HG03457 (cell line): ENCODE measurements around the gene B3GAT1.
A peak's percentile ranks its signal among the peaks of the same experiment; 100 is the strongest.

Source experiments
- ATAC-seq: cut with Tn5 transposase; IDR thresholded peaks from one replicate; pipeline ENCODE4 v1.9.1; 2021; ENCODE audit warnings: moderate number of reproducible peaks; ENCODE audit not compliant: unreplicated experiment

B3GAT1 gene

DNA sequence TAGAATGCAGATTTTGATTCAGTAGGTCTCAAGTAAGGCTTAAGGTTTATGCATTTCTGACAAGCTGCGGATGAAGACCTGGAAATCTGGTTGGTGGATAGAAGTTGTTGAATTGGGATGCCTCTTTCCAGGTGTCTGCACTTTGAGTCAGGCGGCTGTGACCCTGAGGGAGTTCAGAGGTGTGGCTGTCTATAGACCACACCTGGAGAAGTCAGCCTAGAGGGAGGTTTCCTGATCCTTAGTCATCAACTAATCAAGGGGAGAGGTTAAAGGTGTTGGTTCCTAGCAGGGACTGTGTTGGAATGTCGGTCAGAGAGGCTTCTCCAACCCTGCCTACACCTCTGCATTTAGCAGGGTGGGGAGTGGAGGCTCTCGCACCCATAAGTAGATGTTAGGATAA, 72.3 kb downstream of the B3GAT1 start:
- ATAC-seq, result no peak

DNA sequence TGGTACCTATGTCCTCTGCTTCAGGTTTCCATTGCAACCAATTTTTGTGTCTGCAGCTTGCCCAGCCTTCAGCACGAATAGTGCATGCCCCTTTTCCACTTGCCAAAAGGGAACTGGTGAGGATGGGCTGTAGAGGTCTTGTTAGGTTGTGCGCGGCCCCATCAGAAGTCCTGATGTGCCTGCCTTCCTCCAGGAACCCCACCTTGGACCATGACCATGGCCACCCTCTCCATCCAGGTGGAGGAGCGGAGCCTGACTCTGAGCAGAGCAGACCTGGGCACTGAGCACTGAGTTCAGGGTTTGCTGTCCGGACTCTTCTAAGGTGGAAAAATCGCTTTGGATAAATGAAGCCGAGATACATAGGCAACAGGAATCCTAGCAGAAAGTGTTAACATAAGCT, 73.4 kb downstream of the B3GAT1 start:
- no peak for ATAC-seq

DNA sequence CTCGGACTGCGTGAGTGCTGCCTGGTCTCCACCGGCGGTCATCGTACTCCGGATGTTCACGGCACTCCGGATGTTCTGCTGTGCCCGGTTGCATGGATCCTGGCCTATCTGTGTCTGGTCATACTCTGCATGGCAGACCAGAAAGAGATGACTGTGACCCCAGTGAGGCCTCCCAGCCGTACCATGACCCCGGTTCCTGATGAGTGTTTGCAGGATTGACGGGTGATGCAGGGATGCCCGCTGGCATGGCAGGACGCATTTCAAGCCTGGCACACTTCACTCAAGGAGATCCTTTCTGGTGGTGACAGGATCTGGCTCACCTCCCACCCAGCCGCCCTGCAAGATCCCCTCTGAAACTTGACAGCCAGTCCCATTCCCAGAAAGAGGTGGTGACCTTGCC, 74.0 kb downstream of the B3GAT1 start:
- ATAC-seq, result no peak

DNA sequence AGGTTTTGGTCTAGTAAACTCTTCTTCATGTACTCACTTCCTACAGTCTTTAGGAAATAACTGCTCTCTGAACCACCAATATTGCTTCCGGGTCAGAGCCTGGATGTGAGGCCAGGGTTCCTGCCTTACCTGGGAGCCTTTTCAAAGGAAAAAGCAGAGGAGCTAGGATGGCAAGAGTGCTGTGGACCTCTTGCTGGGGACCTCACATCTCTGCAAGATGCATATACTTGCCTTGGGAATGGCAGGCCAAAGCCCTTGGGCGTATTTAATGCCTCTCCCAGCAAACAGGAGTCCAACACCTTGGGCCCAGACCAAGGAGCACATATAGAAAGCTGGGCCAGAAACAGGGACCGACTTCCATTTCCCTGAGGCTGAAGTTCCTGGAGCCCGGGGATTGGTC, 75.0 kb downstream of the B3GAT1 start:
- ATAC-seq, result no peak

DNA sequence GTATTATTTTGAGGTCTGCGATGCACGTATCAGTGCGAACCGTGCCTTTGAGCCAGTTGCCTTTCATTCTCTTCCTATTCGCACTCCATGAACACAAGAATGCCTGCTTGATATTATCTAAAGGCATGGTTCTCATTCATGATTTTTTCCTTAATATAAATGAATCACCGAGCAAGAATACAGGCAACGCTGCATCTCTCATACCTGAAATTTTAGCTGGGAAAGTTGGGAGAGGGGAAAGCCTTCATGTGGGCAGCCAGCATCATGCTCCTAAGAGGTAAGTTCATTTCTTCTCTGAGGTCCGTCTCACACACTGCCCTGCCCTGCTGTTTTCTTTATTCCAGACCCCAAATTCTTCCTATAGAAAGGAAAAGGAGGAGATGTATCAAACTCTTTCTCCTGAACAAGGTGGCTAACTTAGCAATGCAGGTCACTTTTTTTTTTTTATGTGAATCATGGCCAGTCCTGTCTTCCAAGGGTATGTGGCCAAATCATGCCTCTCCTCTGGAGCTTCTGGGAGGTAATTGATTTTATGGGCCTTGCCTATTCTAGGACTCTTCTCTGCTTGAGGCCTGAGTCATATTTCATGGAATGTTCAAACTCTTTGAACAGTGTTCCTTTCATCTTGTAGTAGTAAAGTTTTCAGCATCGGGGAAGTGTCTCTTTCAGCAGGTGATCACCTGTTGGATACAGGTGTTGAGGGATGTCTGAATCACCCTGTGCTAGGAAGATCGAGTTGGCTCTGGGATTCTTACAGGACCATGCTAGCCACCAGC, 77.1 kb downstream of the B3GAT1 start:
- no peak for ATAC-seq

DNA sequence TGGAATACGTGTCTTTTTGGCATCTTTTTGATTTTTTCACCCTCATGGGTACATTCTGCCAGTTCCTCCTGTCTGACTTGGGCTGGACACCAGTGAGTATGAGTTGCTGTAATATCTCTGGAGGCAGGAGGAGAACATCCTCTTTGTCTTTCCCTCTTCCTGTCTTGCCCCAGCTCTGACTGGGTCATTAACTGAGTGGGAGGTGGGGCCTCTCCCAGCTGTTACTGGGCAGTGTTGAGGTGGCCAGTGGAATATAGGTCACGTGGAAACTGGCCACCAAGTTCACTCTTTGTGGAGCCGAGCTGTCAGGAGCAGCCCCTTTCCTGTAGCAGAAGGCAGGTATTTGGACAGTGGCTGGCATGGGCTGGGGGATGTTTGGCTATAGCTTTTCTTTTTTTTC, 78.1 kb downstream of the B3GAT1 start:
- no peak for ATAC-seq

DNA sequence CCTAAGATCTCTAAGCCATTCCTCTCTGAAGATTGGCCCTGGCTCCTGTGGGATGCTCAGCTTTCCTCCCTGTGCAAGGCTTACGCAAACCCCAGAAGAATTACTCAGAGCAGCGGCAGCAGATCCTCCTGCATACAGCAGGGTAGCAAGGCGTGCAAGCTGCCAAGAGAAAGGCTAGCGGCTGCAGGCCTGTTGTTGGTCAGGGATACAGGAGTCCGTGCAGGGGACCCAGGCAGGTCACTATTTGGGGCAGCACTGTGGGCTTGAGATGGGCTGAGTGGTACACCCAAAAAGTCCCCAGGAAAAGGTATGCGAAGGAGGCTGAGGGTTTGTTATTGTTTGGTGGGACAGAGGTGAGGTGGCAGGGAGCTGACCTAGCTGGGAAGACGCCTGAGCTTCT, 78.7 kb downstream of the B3GAT1 start:
- ATAC-seq, result no peak

DNA sequence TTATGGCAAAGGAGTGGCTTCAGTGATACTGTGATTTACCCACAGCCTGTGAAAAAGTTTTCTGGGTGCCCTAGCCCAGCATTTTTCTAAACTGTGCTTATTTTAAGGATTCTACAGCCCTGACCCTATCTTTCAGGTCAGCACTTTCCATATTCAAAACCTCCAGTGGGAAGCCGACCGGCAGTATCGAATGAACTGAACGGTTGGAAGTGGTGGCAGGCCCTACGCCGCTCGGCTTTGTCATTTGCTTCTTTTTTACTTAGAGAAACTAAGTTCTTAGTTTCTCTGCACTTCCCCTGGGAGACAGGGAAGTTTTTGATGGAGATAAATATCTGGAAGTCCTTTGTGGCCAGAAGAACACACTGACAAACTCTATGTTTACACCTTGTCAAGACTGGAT, 79.3 kb downstream of the B3GAT1 start:
- no peak for ATAC-seq

DNA sequence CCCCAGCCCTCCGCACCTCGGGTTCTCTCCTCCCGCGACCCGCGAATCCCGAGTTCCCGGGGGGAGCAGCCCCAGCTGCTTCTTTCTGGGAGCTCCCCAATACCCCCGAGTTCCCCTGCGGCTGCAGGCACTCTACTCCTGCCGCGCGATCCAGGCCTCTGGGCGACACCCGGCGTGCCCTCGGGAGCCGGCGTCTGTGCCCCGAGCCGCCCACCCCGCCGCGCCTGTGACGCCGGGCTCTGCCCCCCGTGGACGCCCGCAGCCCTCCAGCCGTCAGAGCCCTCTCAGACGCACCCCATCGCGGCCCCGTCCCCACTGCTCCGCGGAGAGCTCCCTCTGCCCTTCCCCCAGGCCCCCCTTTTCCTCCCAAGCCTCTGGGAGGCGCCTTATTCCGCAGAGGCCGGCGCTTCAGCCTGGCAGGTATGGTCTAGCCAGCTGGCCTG, 79.8 kb downstream of the B3GAT1 start:
- ATAC-seq, result no peak

DNA sequence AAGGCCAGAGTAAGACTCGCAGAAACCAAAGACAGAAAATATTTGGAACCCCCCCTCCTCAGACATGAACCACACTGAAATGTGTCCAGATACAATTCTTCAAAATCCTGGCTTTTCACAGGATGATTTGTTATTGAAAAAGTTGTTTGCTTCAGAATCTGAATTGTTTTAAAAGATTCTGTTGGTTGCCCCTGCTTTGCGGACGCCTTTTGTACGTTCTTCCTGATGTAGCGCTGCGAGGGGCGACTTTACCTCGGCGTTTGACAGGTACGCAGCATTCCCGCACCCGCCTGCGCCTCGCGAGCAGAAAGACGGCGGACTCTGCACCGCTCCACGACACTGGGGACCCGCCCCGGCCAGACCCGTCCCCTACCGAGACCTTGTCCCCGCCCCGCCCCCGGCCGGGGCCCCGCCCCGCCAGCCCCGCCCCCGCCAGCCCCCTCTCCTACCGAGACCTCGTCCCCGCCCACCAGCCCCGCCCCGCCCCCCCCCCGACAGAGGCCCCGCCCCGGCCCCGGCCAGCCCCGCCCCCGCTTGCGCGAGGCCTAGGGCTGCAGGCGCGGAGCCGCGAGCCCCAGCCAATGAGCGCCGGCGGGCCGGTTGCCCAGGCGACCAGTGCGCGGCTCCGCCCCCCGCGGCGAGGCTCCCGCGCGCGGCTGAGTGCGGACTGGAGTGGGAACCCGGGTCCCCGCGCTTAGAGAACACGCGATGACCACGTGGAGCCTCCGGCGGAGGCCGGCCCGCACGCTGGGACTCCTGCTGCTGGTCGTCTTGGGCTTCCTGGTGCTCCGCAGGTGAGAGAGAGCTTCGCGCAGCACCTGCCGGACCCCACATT, 80.5 kb downstream of the B3GAT1 start, which contains the start of gene GLB1L2:
Gene GLB1L2 (plus strand): TSS at position 635 of the 835 bp plus-strand sequence. CDS start 74 bp downstream, at position 709.
- ATAC-seq, result peak; percentile 60

DNA sequence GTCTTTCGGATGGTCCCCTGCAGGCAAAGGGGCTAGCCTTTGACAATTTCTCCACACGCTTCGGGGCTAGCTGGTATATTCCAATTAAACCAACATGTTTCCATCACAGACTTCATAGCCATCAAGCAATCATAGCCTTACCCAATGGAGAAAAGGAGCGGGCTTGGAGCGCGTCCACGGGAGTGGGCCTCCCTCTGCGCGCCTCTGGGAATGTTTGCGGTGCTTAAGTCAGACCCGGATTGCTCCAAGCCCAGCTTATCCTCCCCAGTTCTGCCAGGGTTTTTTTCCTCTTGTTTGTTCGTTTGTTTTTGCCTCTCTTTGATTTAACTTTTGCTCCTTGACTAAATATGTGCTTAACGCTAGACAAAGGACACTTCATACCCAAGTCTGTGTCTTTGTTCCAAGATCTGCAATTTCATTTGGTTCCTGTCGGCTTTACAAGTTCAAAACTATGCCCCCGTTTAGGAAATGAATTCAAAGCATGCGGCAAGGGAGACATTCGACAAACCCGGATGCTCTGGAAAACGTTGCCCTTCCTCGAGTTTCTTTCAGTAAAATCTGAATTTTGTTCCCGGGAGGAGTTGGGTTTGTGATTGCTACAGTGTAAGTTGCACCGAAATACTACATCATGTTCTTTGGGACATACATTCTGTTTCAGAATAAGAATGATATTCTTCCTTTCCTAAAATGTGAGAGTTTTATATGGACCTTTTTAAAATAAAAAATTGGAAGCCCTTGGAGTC, 81.3 kb downstream of the B3GAT1 start:
- no peak for ATAC-seq
